GM12892 (cell line): ENCODE measurements around the gene KLHDC8A. TPM values are rescaled to one million over a fixed set of nuclear protein-coding genes. Genes with fewer than 3 reads are reported as not detected.
"Not testable (repeated sequence)": the region's sequence is repeated elsewhere in the genome, so short reads cannot be mapped to it uniquely, and the experiment has no call there.

Source experiments
- DNase-seq: peaks from one replicate; pipeline ENCODE4 v3.0.0; 2011; ENCODE audit not compliant: insufficient read length
- FAIRE-seq: peaks from 2 replicates; lab custom pipeline; 2011; peaks lifted over from hg19 to GRCh38; lab: Jason Lieb, UNC
- POLR2A ChIP-seq: IDR thresholded peaks from 2 replicates; pipeline ENCODE4 v1.6.1; 2011; ENCODE audit warnings: low read depth, low read length, control low read depth
- POLR2AphosphoS5 ChIP-seq: IDR thresholded peaks from 2 replicates; pipeline ENCODE4 v1.6.1; 2011; ENCODE audit warnings: low read depth, low read length, control low read depth
- TAF1 ChIP-seq: IDR thresholded peaks from 2 replicates; pipeline ENCODE4 v1.6.1; 2011; ENCODE audit warnings: low read depth, mild to moderate bottlenecking, control low read depth, low read length, borderline replicate concordance
- polyA plus RNA-seq: library from polyadenylated mRNA; unstranded; fragments of >200 nt; gene quantifications from one replicate; pipeline ENCODE4 v1.2.1, GENCODE V29; 2012; ENCODE audit warnings: missing spikeins, inconsistent platforms; ENCODE audit not compliant: missing spikeins

KLHDC8A gene, protein sequence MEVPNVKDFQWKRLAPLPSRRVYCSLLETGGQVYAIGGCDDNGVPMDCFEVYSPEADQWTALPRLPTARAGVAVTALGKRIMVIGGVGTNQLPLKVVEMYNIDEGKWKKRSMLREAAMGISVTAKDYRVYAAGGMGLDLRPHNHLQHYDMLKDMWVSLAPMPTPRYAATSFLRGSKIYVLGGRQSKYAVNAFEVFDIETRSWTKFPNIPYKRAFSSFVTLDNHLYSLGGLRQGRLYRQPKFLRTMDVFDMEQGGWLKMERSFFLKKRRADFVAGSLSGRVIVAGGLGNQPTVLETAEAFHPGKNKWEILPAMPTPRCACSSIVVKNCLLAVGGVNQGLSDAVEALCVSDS
- not detected for polyA plus RNA-seq

DNA sequence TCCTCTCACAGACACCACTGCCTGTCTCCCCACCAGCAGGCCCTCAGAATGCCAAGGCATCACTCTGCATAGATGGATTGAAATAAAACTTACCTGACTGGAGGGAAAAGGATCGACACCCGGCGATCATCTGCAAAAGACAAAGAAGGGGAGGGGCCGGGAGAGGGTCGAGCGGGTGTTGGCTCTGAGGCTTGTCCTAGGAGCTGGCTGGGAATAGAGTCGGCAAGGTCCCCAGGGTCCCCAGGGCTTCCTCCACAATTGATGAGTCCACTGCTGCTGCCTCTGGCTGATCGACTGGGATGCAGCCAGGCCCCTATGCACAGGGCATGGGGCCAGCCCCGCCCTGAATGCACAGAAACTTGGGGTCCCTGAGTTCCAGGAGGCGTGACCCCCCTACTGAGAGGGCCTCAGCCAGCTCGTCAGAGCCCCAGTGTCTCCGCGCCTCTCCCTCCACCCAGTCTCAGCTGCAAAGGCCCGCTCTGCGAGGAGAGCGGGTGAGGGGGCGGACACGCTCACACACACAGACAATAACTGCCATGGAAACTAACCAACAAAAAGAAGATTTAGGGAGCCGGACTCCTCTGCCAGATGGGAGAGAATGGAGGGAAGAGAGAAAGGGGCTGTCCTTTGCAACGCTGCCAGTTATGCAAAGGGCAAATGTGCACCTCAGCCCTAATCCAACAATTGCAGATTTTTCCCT lies at the start of gene KLHDC8A:
Gene KLHDC8A (minus strand): TSS at position 483 of the 700 bp plus-strand sequence. CDS start 13,318 bp downstream, outside the sequence.
- no peak for TF ChIP-seq POLR2A
- no peak for TF ChIP-seq POLR2AphosphoS5
- DNase-seq (no peak), FAIRE-seq (no peak)

DNA sequence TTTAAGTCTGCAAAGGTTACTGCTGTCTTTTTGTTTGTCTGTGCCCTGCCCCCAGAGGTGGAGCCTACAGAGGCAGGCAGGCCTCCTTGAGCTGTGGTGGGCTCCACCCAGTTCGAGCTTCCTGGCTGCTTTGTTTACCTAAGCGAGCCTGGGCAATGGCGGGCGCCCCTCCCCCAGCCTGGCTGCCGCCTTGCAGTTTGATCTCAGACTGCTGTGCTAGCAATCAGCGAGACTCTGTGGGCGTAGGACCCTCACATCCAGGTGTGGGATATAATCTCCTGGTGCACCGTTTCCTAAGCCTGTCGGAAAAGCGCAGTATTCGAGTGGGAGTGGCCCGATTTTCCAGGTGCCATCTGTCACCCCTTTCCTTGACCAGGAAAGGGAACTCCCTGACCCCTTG lies 49.5 kb upstream of the KLHDC8A start:
- not testable (repeated sequence) for DNase-seq, FAIRE-seq

DNA sequence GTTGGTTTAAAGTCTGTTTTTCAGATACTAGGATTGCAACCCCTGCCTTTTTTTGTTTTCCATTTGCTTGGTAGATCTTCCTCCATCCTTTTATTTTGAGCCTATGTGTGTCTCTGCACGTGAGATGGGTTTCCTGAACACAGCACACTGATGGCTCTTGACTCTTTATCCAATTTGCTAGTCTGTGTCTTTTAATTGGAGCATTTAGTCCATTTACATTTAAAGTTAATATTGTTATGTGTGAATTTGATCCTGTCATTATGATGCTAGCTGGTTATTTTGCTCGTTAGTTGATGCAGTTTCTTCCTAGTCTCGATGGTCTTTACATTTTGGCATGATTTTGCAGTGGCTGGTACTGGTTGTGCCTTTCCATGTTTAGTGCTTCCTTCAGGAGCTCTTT lies 47.8 kb upstream of the KLHDC8A start:
- not testable (repeated sequence) for DNase-seq, FAIRE-seq

DNA sequence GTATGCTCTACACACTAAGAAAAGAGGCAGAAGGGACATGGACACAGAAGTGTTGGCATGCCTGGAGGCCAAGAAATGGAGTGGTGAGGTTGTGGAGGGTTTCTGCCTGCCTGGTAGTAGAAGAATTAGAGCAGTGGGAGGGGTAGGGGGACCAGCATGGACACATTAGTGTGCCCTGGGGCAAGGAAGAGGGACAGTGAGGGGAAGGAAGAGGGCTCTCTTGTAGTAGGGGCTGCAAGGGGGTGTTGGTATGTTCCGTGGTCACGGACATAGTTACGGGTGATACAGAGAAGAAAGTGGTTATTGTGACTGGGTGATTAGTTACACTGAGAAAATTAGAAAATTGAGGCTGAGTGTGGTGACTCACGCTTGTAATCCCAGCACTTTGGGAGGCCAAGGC lies 41.9 kb upstream of the KLHDC8A start:
- FAIRE-seq, result no peak
- TF ChIP-seq POLR2A (no peak), POLR2AphosphoS5 (no peak), TAF1 (no peak)
- DNase-seq, result no peak

DNA sequence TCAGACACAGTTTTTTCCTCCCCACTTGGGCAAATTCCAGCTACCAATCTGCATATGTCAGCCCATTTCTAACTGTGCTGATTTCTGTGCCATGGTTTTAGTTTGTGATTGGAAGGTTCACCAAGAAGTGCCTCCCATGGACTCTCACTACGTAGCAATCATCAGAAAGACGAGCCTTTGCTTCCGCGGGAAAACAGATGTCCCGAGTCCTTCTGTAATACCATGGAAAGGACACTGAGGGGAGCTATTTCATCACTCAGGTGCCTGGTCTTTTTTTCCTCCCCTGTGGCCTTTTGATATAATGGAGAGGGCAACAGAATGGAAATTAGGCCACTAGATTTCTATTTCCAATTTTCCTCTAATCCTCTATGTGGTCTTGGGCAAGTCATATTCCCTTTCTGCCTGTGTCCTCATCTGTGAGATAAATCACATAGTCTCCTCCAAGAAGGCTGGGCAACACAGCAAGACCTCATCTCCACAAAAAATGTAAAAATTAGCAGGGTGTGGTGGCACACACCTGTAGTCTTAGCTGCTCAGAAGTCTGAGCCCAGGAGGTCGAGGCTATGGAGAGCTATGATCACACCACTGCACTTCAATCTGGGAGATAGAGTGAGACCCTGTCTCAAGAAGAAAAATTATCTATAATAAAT lies 40.4 kb upstream of the KLHDC8A start:
- DNase-seq (no peak), FAIRE-seq (no peak)
- TF ChIP-seq POLR2A (no peak), TAF1 (no peak), POLR2AphosphoS5 (no peak)

DNA sequence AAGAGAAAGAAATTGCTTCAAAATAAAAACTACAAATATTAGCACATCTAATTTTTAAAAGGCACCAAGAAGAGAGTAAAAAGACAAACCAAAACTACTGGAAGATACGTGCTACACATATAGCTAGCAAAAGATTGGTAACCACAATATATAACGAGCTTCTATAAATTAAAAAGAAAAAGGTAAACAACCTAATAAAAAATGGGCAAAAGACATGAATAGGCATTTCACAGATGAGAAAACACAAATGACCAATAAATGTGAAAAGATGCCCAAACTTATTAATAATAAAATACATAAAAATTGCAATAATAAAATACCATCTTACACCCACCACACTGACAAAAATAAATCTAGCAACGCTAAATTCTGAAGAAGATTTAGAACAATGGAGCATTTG lies 38.9 kb upstream of the KLHDC8A start:
- FAIRE-seq (no peak), DNase-seq (no peak)
- TF ChIP-seq POLR2AphosphoS5 (no peak), TAF1 (no peak), POLR2A (no peak)

DNA sequence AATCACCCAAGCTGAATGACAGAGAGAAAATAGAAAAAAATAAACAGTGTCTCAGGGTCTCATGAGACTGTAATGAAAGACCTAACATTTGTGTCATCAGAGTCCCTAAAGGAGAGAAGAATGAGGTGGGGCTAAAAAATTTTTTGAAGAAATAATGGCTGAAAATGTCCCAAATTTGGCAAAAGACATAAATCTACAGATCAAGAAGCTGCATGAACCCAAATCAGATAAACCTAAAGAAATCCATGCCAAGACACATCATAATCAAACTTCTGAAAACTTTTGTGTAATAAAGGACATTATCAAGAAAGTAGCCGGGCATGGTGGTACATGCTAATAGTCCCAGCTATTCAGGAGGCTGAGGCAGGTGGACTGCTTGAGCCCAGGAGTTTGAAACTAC lies 35.9 kb upstream of the KLHDC8A start:
- FAIRE-seq, result no peak
- DNase-seq, result no peak
- no peak for TF ChIP-seq POLR2AphosphoS5
- TF ChIP-seq POLR2A, result no peak
- TF ChIP-seq TAF1, result no peak

DNA sequence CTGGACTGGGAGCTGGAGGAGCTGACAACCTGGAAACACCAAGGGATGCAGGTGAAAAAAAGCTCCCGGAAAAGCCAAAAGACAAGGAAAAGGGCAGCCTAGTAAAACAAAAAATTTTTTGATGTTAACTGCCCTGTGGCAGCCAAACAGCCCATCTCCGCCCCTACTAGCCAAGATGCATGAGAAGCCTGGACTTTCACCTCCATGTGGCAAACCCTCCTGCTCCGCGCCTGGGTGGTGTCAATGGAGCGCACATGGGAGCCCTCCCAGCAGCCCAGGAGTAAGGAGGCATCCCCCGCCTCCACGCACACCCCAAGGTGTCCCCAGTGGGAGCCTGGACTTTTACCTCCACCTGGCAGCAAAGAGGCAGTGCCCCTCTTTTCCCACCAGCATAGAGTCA lies 34.7 kb upstream of the KLHDC8A start:
- no peak for DNase-seq
- TF ChIP-seq POLR2A, result no peak
- TF ChIP-seq POLR2AphosphoS5, result no peak
- TF ChIP-seq TAF1, result no peak
- FAIRE-seq, result no peak

DNA sequence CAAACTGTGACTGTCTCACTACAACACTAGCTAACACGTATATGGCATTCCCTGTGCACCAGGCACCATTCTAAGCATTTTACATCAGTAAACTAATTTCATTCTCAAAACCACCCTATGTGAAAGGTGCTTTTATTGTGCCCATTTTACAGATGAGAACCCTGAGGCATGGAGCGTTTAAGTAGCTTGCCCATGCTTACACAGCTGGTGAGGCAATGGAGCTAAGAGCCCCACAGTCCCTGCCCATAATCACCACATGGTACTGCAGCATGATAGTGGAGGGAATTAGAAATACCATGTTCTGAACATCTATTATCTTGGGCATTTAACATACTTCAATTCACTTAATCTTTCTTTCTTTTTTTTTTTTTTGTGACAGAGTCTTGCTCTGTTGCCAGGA lies 31.1 kb upstream of the KLHDC8A start:
- DNase-seq, result no peak
- FAIRE-seq, result no peak
- no peak for TF ChIP-seq TAF1
- no peak for TF ChIP-seq POLR2A
- TF ChIP-seq POLR2AphosphoS5, result no peak

DNA sequence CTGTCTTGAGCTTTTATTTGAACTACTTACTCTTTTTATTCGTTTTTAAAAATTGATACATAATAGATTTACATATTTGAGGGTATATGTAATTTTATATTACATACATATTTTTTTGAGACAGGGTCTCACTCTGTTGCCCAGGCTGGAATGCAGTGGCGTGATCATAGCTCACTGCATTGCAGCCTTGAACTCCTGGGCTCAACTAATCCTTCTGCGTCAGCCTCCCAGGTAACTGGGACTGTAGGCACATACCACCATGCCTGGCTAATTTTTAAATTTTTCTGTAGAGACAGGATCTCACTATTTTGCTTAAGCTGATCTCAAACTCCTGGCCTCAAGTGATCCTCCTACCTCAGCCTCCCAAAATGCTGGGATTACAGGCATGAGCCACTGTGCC lies 26.3 kb upstream of the KLHDC8A start:
- not testable (repeated sequence) for FAIRE-seq, DNase-seq

DNA sequence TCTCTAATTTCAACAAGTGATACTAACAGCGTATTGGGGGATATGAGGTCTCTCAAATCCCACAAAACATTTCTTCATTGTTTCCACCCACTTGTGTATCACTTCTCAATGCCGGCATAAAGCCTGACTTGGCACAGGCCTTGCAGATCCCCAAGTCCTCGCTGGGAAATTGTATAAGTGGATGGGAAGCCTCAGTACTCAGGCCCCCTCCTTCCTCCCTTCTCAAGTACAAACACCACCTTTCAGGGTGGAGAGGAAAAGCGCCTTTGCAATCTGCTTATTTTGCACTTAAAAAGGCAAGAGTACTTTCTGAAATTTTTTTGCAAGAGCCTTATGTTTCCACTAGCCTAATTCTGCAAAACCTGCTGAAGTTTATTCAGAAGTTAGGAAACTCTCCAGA lies 25.8 kb upstream of the KLHDC8A start:
- no peak for TF ChIP-seq POLR2AphosphoS5
- no peak for TF ChIP-seq POLR2A
- TF ChIP-seq TAF1, result no peak
- DNase-seq (no peak), FAIRE-seq (no peak)

DNA sequence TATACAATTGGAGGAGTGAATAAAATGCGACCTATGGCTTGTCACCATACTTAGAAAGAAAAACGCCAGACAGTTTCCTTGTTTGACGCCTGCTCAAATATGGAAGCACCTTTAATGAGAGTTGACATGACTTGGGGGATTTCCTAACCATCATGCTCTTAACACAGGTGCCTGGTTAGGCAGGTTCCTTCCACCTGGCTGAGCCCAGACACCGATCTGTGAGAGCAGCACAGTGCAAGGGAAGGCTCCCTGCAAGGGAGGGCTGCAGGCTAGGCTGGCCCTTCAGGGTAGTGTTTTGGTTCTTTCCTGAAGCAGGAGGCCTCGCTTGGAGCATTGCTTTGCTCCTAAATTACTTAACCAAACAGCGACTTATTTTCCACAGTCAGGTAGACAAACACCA lies 24.6 kb upstream of the KLHDC8A start:
- no peak for FAIRE-seq
- no peak for DNase-seq
- TF ChIP-seq POLR2AphosphoS5 (no peak), TAF1 (no peak), POLR2A (no peak)

DNA sequence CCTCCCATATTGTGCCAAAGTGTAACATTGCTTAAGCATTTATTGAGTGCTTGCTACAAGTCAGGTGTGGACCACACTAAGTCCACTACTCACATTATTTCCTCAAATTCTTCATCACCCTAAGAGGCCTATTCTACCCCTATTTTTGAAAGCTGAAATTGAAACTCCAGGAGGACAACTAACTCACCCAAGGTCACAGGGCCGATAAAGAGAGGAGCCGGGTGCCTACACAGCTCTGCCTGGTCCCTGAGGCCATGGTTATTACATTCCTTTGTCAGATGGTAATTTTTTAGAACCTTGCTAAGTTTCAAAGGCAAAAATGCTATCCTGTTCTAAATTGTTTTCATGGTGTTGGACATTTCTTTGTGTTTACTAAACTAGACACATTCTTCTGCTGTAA lies 24.2 kb upstream of the KLHDC8A start:
- FAIRE-seq (no peak), DNase-seq (no peak)
- TF ChIP-seq POLR2AphosphoS5 (no peak), TAF1 (no peak), POLR2A (no peak)
